GM12891 (cell line): ENCODE measurements around the gene CD163.

Source experiments
- PAX5 ChIP-seq: IDR thresholded peaks from 2 replicates; pipeline ENCODE4 v1.6.1; 2011; ENCODE audit warnings: low read length, moderate library complexity, mild to moderate bottlenecking; ENCODE audit not compliant: insufficient read depth, severe bottlenecking
- POLR2A ChIP-seq: IDR thresholded peaks from 2 replicates; pipeline ENCODE4 v1.6.1; 2011; ENCODE audit warnings: low read depth, low read length, control low read depth
- POLR2AphosphoS5 ChIP-seq: IDR thresholded peaks from 2 replicates; pipeline ENCODE4 v1.6.1; 2011; ENCODE audit warnings: low read depth, low read length, control low read depth
- POU2F2 ChIP-seq: IDR thresholded peaks from 2 replicates; pipeline ENCODE4 v1.6.1; 2011; ENCODE audit warnings: low read depth, mild to moderate bottlenecking, control low read depth, low read length, moderate library complexity
- SPI1 ChIP-seq: IDR thresholded peaks from 2 replicates; pipeline ENCODE4 v1.6.1; 2011; ENCODE audit warnings: low read depth, low read length, control low read depth
- TAF1 ChIP-seq: IDR thresholded peaks from 2 replicates; pipeline ENCODE4 v1.6.1; 2011; ENCODE audit warnings: low read depth, low read length, control low read depth

DNA sequence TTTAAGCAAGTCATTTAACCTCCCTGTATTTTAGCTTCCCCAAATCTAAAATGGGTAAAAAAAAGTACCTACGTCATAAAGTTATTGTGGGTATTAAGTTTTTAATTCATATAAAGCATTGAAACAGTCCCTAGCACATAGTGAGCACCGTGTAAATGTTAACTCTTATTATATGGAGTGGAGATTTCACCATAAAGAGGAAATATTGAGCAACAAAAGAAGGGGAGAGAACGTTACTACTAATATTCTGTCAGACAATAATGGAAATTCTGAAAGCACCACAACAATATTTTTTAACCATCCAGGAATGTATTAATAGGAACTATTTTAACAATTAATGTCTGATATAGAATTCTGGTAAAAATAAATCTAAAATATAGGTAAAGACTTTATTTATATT lies 51.8 kb downstream of the CD163 start:
- TF ChIP-seq SPI1, result no peak
- TF ChIP-seq POLR2AphosphoS5, result no peak
- no peak for TF ChIP-seq TAF1
- no peak for TF ChIP-seq POLR2A
- no peak for TF ChIP-seq PAX5
- no peak for TF ChIP-seq POU2F2
